ENCODE measurements around the gene CNEP1R1. TPM values are rescaled to one million over a fixed set of nuclear protein-coding genes. Genes with fewer than 3 reads are reported as not detected.

Gene CNEP1R1
- total RNA-seq (10 to 100 TPM; 36.6 to 46.3 TPM), total RNA-seq (13.5 to 52.3 (median 30.5) reads per million in 172 experiments)
- polyA plus RNA-seq (2013, experiment 1 of 2), result 20.6 TPM
- 19.2 TPM for polyA plus RNA-seq (2013, experiment 2 of 2)

GRCh38 chr16:50024684-50025536, at the start of gene CNEP1R1:
CNEP1R1 (plus strand) TSS chr16:50025225; CDS start chr16:50025316, 91 bp downstream.
- Histone ChIP-seq H3K27ac (ENCODE audit: low read depth in 1 of 2, low read length in 2 of 2) (peak within 1 kb of the TSS; percentile 58), H3K4me3 (ENCODE audit: low read length) (peak within 1 kb of the TSS; percentile 90), H3K9me3 (ENCODE audit: control insufficient read depth in 1 of 2, insufficient read depth in 1 of 2, low read length in 2 of 2) (no peaks in the 10 kb centered on the region), H3K36me3 (ENCODE audit: insufficient read depth, low read length) (peaks cover 5% of the 10 kb centered on the region), H3K27me3 (ENCODE audit: control insufficient read depth in 1 of 2, insufficient read depth in 2 of 2, low read length in 2 of 2) (no peaks in the 10 kb centered on the region), H3K4me1 (ENCODE audit: insufficient read depth, low read length) (peaks cover 25% of the 10 kb centered on the region)
- peak within 1 kb of the TSS; percentile 90 for H3K27ac Mint-ChIP-seq
- H3K27me3 Mint-ChIP-seq, result no peaks in the 10 kb centered on the region
- ChIA-PET POLR2A (interaction anchor here (0.7 to 2.7 kb wide), 19 partner anchors 10 to 781 kb away, joined by 3 to 41 read pairs (median 5); partner anchors contain the start of genes CYLD, HEATR3, SNX20 and TENT4B), CTCF (interaction anchor here (0.7 to 3.3 kb wide), 24 partner anchors 9 to 781 kb away, joined by 3 to 48 read pairs (median 4); partner anchors contain the start of genes HEATR3 and TENT4B)
- no peaks in the 10 kb centered on the region for H3K9me3 Mint-ChIP-seq
- intact Hi-C loops (cut with DNase I, micrococcal nuclease), result loop anchor here (1.0 to 10.0 kb wide), 12 partner anchors 40 to 782 kb away; partner anchors contain the start of genes TENT4B (in 2 of the 2), CYLD (in 1 of the 2) and HEATR3 (in 1 of the 2)
- H3K36me3 Mint-ChIP-seq (ENCODE audit: low read depth), result peaks cover 28% of the 10 kb centered on the region
- ATAC-seq (ENCODE audit: poor library complexity) (peak; percentile 90), DNase-seq (peak; percentile 83 to 97 (median 91))
- peak; percentile 99 for TF ChIP-seq CTCF (IDR thresholded peaks at IDR 0.05)
- peak within 1 kb of the TSS; percentile 94 for H3K4me3 Mint-ChIP-seq
- peaks cover 38% of the 10 kb centered on the region for H3K4me1 Mint-ChIP-seq (ENCODE audit: low read depth)

GRCh38 chr16:49977427-49977826, 47.6 kb upstream of the CNEP1R1 start:
- TF ChIP-seq CTCF (IDR thresholded peaks at IDR 0.05), result no peak
- no peaks in the 10 kb centered on the region for H3K9me3 Mint-ChIP-seq
- Histone ChIP-seq H3K4me3 (ENCODE audit: low read length) (no peak overlapping the region), H3K36me3 (ENCODE audit: insufficient read depth, low read length) (no peaks in the 10 kb centered on the region), H3K9me3 (ENCODE audit: control insufficient read depth in 1 of 2, insufficient read depth in 1 of 2, low read length in 2 of 2) (no peaks in the 10 kb centered on the region), H3K27me3 (ENCODE audit: control insufficient read depth in 1 of 2, insufficient read depth in 2 of 2, low read length in 2 of 2) (no peaks in the 10 kb centered on the region), H3K27ac (ENCODE audit: low read depth in 1 of 2, low read length in 2 of 2) (no peak overlapping the region), H3K4me1 (ENCODE audit: insufficient read depth, low read length) (no peaks in the 10 kb centered on the region)
- POLR2A ChIA-PET, result no interaction called here
- no peak overlapping the region for H3K27ac Mint-ChIP-seq
- CTCF ChIA-PET, result no interaction called here
- no peak for DNase-seq
- no peaks in the 10 kb centered on the region for H3K4me1 Mint-ChIP-seq (ENCODE audit: low read depth)
- no peak overlapping the region for H3K4me3 Mint-ChIP-seq
- ATAC-seq (ENCODE audit: poor library complexity), result no peak
- intact Hi-C loops (cut with DNase I, micrococcal nuclease), result no loop called here
- H3K36me3 Mint-ChIP-seq (ENCODE audit: low read depth), result no peaks in the 10 kb centered on the region
- peaks cover 11% of the 10 kb centered on the region for H3K27me3 Mint-ChIP-seq

- Histone ChIP-seq H3K36me3 (ENCODE audit: insufficient read depth, low read length) (no peaks in the 10 kb centered on the region), H3K27me3 (ENCODE audit: control insufficient read depth in 1 of 2, insufficient read depth in 2 of 2, low read length in 2 of 2) (no peaks in the 10 kb centered on the region), H3K27ac (ENCODE audit: low read depth in 1 of 2, low read length in 2 of 2) (no peak overlapping the region), H3K4me1 (ENCODE audit: insufficient read depth, low read length) (no peaks in the 10 kb centered on the region), H3K4me3 (ENCODE audit: low read length) (no peak overlapping the region), H3K9me3 (ENCODE audit: control insufficient read depth in 1 of 2, insufficient read depth in 1 of 2, low read length in 2 of 2) (no peaks in the 10 kb centered on the region)
- H3K4me1 Mint-ChIP-seq (ENCODE audit: low read depth), result no peaks in the 10 kb centered on the region
- ChIA-PET POLR2A (no interaction called here), CTCF (no interaction called here)
- no peaks in the 10 kb centered on the region for H3K9me3 Mint-ChIP-seq
- no peak for TF ChIP-seq CTCF (IDR thresholded peaks at IDR 0.05)
- intact Hi-C loops (cut with DNase I, micrococcal nuclease), result no loop called here
- DNase-seq (no peak), ATAC-seq (ENCODE audit: poor library complexity) (no peak)
- H3K36me3 Mint-ChIP-seq (ENCODE audit: low read depth), result no peaks in the 10 kb centered on the region
- H3K4me3 Mint-ChIP-seq, result no peak overlapping the region
- H3K27ac Mint-ChIP-seq, result no peak overlapping the region
- peaks cover 5% of the 10 kb centered on the region for H3K27me3 Mint-ChIP-seq
These were observed 46.3 kb upstream of the CNEP1R1 start for GRCh38 chr16:49978569-49979326.

Data from CD4-positive, alpha-beta T cell (primary cell).